SK-N-MC (cell line): Measurements from ENCODE around the gene LRRN2.
"Not testable (repeated sequence)": the region's sequence is repeated elsewhere in the genome, so short reads cannot be mapped to it uniquely, and the experiment has no call there.

ENCODE experiments used
- EZH2 ChIP-seq: fragments of 200-600 bp; sonication (generic); IDR thresholded peaks from one replicate; pipeline ENCODE4 v1.6.1; 2017; ENCODE audit warnings: antibody characterized with exemption
- POLR2AphosphoS5 ChIP-seq: IDR thresholded peaks from 2 replicates; pipeline ENCODE4 v1.6.1; 2012; ENCODE audit warnings: mild to moderate bottlenecking, low read depth, low read length, borderline replicate concordance

DNA sequence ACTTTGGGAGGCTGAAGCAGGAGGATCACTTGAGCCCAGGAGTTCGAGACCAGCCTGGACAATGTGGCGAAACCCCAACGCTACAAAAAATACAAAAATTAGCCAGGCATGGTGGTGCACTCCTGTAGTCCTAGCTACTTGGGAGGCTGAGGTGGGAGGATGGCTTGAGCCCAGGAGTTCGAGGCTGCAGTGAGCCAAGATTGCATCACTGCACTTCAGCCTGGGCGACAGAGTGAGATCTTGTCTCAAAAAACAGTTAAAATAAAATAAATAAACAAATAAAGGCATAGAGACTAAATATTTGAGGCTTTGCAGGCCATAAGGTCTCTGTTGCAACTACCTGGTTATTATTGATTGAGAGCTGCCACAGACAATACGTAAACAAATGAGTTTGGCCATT lies 41.9 kb upstream of the LRRN2 start:
- not testable (repeated sequence) for TF ChIP-seq EZH2, POLR2AphosphoS5
